HCT116 (cell line): ENCODE data around the gene MBD3L2B. TPM values are rescaled to one million over a fixed set of nuclear protein-coding genes. Genes with fewer than 3 reads are reported as not detected.
"Not testable (repeated sequence)": the region's sequence is repeated elsewhere in the genome, so short reads cannot be mapped to it uniquely, and the experiment has no call there.

Experiments
- ATAC-seq: fragments of 200-7000 bp; cut with Tn5 transposase; 2 replicates; pipeline ENCODE4 v1.9.1; 2020; ENCODE audit warnings: mild to moderate bottlenecking, moderate library complexity
- BruUV-seq: library from RNA; stranded (reverse); fragments of 400-500 nt; replicated peaks from 2 replicates; lab custom pipeline; 2021; lab: Mats Ljungman, UMichigan
- CTCF ChIA-PET: fragments of 300-600 bp; sonication (Branson Sonifier 250); formaldehyde crosslinking; loops from one replicate; lab custom pipeline; 2021; ENCODE audit warnings: antibody characterized with exemption; lab: Charles Lee
- POLR2A ChIA-PET: fragments of 300-600, 350-600 bp; sonication (Branson Sonifier 250); formaldehyde crosslinking; loops from one replicate; lab custom pipeline; 2021; ENCODE audit warnings: antibody characterized with exemption; lab: Charles Lee
- RAD21 ChIA-PET, 2 experiments: fragments of 300-600 bp; sonication (Branson Sonifier 250); formaldehyde crosslinking; loops; one replicate each; lab custom pipeline; 2023; ENCODE audit warnings: low total read pairs in 2 of 2; ENCODE audit not compliant: uncharacterized antibody in 2 of 2, unreplicated experiment in 2 of 2, low non-redundant PET in 1 of 2; lab: Charles Lee
- DNase-seq: peaks from one replicate; pipeline ENCODE4 v3.0.0-alpha.2; 2010; ENCODE audit warnings: low read depth, low spot score
- H2AFZ ChIP-seq: fragments of 200-600 bp; shearing (Covaris generic), sonication (generic); 2 replicates; pipeline ENCODE4 v1.6.1; 2017; ENCODE audit warnings: low read depth, mixed run types, mixed read lengths, antibody characterized with exemption, low read length; ENCODE audit not compliant: poor library complexity, severe bottlenecking
- H3K27ac ChIP-seq: 2 replicates; pipeline ENCODE4 v1.5.1; 2012; ENCODE audit warnings: low read depth, low read length
- H3K27me3 ChIP-seq: fragments of 200-600 bp; sonication (generic); 2 replicates; pipeline ENCODE4 v1.6.1; 2016; ENCODE audit warnings: mixed run types, low read length, mixed read lengths; ENCODE audit not compliant: insufficient read depth
- H3K36me3 ChIP-seq, 2 experiments: fragments of 200-500 bp in 1 of 2; fragments of 200-600 bp in 1 of 2; sonication (Bioruptor generic) in 1 of 2; sonication (generic) in 1 of 2; 2 replicates each; pipeline versions ENCODE4 v1.5.1 to v1.6.1; 2014 to 2016; ENCODE audit warnings: low read length in 2 of 2, inconsistent platforms in 1 of 2, mixed read lengths in 1 of 2, mixed run types in 1 of 2; ENCODE audit not compliant: insufficient read depth in 2 of 2, control insufficient read depth in 1 of 2
- H3K4me1 ChIP-seq, 2 experiments: fragments of 200-600 bp in 1 of 2; sonication (generic) in 1 of 2; 2 replicates each; pipeline versions ENCODE4 v1.5.1 to v1.6.1; 2012 to 2017; ENCODE audit warnings: low read length in 2 of 2, inconsistent platforms in 1 of 2, mild to moderate bottlenecking in 1 of 2, mixed read lengths in 1 of 2, mixed run types in 1 of 2, moderate library complexity in 1 of 2; ENCODE audit not compliant: insufficient read depth in 2 of 2, control insufficient read depth in 1 of 2
- H3K4me2 ChIP-seq: fragments of 200-600 bp; sonication (generic); 2 replicates; pipeline ENCODE4 v1.6.1; 2017; ENCODE audit warnings: mixed run types, low read length, mixed read lengths
- H3K4me3 ChIP-seq, 2 experiments: fragments of 200-600 bp in 1 of 2; sonication (generic) in 1 of 2; replicated peaks in 1 of 2; 2 replicates each; pipeline ENCODE4 v1.5.1; 2011 to 2016; ENCODE audit warnings: low read length in 2 of 2, control low read depth in 1 of 2, low read depth in 1 of 2, mild to moderate bottlenecking in 1 of 2, mixed read lengths in 1 of 2, mixed run types in 1 of 2
- H3K79me2 ChIP-seq: fragments of 200-600 bp; sonication (generic); 2 replicates; pipeline ENCODE4 v1.6.1; 2017; ENCODE audit warnings: mild to moderate bottlenecking, mixed run types, low read length, moderate library complexity, mixed read lengths; ENCODE audit not compliant: insufficient read depth
- H3K9ac ChIP-seq: fragments of 200-600 bp; sonication (generic); 2 replicates; pipeline ENCODE4 v1.6.1; 2016; ENCODE audit warnings: low read length, mixed read lengths
- H3K9me2 ChIP-seq: fragments of 200-600 bp; sonication (generic), shearing (Covaris generic); 2 replicates; pipeline ENCODE4 v1.6.1; 2017; ENCODE audit warnings: mixed run types, mild to moderate bottlenecking, moderate library complexity; ENCODE audit not compliant: insufficient read depth
- H3K9me3 ChIP-seq, 2 experiments: fragments of 200-500 bp in 1 of 2; fragments of 200-600 bp in 1 of 2; sonication (Bioruptor generic) in 1 of 2; sonication (generic) in 1 of 2; 2 replicates each; pipeline ENCODE4 v1.6.1; 2014 to 2017; ENCODE audit warnings: low read length in 2 of 2, mixed read lengths in 2 of 2, inconsistent platforms in 1 of 2, low read depth in 1 of 2, mild to moderate bottlenecking in 1 of 2, mixed run types in 1 of 2, moderate library complexity in 1 of 2; ENCODE audit not compliant: control insufficient read depth in 1 of 2, insufficient read depth in 1 of 2
- H4K20me1 ChIP-seq: fragments of 200-600 bp; sonication (generic), shearing (Covaris generic); 2 replicates; pipeline ENCODE4 v1.6.1; 2017; ENCODE audit warnings: mixed run types, mild to moderate bottlenecking, moderate library complexity; ENCODE audit not compliant: insufficient read depth
- ELF1 ChIP-seq: IDR thresholded peaks from 2 replicates; pipeline ENCODE4 v1.6.1; 2012; ENCODE audit warnings: low read depth, borderline replicate concordance
- EZH2phosphoT487 ChIP-seq: fragments of 200-600 bp; IDR thresholded peaks from 2 replicates; pipeline ENCODE4 v1.6.1; 2018; ENCODE audit warnings: antibody characterized with exemption, borderline replicate concordance
- RAD21 ChIP-seq: IDR thresholded peaks from 2 replicates; pipeline ENCODE4 v1.6.1; 2012; ENCODE audit warnings: low read depth, mild to moderate bottlenecking
- ZFX ChIP-seq: fragments of 450-650 bp; IDR thresholded peaks from 2 replicates; pipeline ENCODE4 v1.6.1; 2017
- ZNF274 ChIP-seq: fragments of 200-500 bp; sonication (Bioruptor generic); IDR thresholded peaks from 2 replicates; pipeline ENCODE4 v1.6.1; 2014; ENCODE audit warnings: mild to moderate bottlenecking, low read depth, low read length, inconsistent platforms
- intact Hi-C: fragments of 100-400 bp; cut with micrococcal nuclease; formaldehyde crosslinking; loops from 2 replicates; pipeline ENCODE4 v1.10.0; 2022
- total RNA-seq: library from RNA; stranded (reverse); gene quantifications from one replicate; pipeline ENCODE4 v1.2.1, GENCODE V29; 2021; ENCODE audit not compliant: unreplicated experiment
- TF ChIP-seq, protein P1 (sequence below): IDR thresholded peaks from 2 replicates; pipeline ENCODE4 v1.6.1; 2011; ENCODE audit warnings: mild to moderate bottlenecking, low read length, moderate library complexity; ENCODE audit not compliant: insufficient replicate concordance; ENCODE audit errors: extremely low read depth

The MBD3L2B gene
- total RNA-seq, 1 experiment from 2014 or later = not detected

DNA sequence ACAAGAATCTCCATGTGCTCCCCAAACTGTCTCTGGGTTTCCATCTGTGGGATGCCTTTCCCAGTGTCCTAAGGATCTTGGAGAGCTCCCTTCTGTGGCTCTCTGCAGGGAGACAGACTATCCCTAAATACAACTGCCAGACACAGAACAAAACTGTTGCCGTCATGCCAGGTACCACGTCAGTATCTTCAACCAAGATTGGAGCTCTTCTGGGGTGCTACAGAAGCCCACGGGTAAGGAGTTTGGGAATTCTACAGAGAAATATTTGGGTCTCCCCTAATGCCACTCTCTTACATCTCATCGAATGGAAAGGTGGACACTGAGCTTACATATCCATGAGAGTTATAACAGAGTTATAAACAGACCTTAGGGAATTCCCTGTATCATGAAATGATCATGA, 42.1 kb upstream of the MBD3L2B start:
- H3K4me2 ChIP-seq = no peak overlapping the region
- no peaks in the 10 kb centered on the region for H4K20me1 ChIP-seq
- TF ChIP-seq, protein P1, sequence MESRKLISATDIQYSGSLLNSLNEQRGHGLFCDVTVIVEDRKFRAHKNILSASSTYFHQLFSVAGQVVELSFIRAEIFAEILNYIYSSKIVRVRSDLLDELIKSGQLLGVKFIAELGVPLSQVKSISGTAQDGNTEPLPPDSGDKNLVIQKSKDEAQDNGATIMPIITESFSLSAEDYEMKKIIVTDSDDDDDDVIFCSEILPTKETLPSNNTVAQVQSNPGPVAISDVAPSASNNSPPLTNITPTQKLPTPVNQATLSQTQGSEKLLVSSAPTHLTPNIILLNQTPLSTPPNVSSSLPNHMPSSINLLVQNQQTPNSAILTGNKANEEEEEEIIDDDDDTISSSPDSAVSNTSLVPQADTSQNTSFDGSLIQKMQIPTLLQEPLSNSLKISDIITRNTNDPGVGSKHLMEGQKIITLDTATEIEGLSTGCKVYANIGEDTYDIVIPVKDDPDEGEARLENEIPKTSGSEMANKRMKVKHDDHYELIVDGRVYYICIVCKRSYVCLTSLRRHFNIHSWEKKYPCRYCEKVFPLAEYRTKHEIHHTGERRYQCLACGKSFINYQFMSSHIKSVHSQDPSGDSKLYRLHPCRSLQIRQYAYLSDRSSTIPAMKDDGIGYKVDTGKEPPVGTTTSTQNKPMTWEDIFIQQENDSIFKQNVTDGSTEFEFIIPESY = no peak
- no peak for TF ChIP-seq ZNF274
- no peak for TF ChIP-seq ZFX
- TF ChIP-seq EZH2phosphoT487 = no peak
- no peak for TF ChIP-seq ELF1
- no peak for TF ChIP-seq RAD21
- H3K4me3 ChIP-seq = no peak overlapping the region
- H3K79me2 ChIP-seq = no peaks in the 10 kb centered on the region
- POLR2A ChIA-PET = no interaction called here
- no peaks in the 10 kb centered on the region for H3K9me3 ChIP-seq
- intact Hi-C loops = no loop called here
- CTCF ChIA-PET = no interaction called here
- peak overlapping the region; percentile 32 for H2AFZ ChIP-seq
- no peaks in the 10 kb centered on the region for H3K9me2 ChIP-seq
- no TSS peak for BruUV-seq
- no peak overlapping the region for H3K27ac ChIP-seq
- ATAC-seq (no peak), DNase-seq (no peak)
- RAD21 ChIA-PET = no interaction called here
- H3K27me3 ChIP-seq = no peaks in the 10 kb centered on the region
- H3K9ac ChIP-seq = no peak overlapping the region
- no peaks in the 10 kb centered on the region; a peak in 1 of 4 replicates for H3K36me3 ChIP-seq
- no peaks in the 10 kb centered on the region for H3K4me1 ChIP-seq

DNA sequence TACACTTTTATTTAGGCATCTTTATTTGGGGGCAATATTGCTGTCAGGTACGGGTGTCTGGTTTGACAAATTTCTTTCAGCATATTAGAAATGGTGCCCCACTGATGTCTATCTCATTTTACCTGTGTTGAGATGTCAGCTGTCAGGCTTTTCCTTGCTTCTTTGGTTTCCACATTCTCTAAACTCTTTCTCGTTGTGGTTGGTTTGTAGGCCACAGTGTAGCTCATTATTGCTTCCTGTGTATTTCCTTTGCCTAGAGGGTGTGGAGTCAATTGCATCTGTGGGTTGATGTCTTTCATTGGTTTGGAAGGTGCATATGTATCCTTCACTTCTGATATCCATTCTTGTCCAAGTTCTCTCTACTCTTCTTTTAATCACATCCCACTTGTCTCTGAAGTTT, 38.7 kb upstream of the MBD3L2B start:
- H3K4me1 ChIP-seq, H3K79me2 ChIP-seq, H3K9me2 ChIP-seq, H4K20me1 ChIP-seq, DNase-seq, H3K4me2 ChIP-seq, H3K4me3 ChIP-seq, ATAC-seq, H3K9ac ChIP-seq, H3K27me3 ChIP-seq, BruUV-seq, RAD21 ChIA-PET, H3K36me3 ChIP-seq, H2AFZ ChIP-seq, H3K27ac ChIP-seq, intact Hi-C loops, POLR2A ChIA-PET, CTCF ChIA-PET, H3K9me3 ChIP-seq: not testable (repeated sequence)

DNA sequence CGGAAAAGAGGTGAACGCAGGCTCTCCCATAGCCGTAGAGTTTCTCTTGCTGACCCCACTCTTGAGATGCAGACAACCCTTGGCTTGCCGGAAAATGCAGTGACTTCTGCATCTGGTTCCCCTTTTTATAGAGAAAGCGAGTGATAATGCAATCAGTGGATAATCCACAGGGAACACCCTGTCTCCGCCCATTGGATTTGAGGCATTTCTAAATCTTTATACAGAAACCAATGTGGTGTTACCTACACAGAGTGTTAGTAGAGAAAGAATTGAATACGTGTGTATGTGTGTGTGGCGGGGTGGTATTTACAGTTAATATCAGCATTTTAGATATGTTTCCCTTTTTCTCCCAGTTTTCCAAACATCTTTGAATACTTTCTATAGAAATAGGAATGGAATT, 37.3 kb upstream of the MBD3L2B start, which contains the start of gene MBD3L3:
Gene MBD3L3 (minus strand): TSS at position 101 of the 400 bp plus-strand sequence. CDS start 71 bp downstream, at position 30.
- RAD21 ChIA-PET, H3K4me1 ChIP-seq, H3K9me2 ChIP-seq, H3K36me3 ChIP-seq, H3K27ac ChIP-seq, H3K9me3 ChIP-seq, H3K4me2 ChIP-seq, H2AFZ ChIP-seq, POLR2A ChIA-PET, CTCF ChIA-PET, intact Hi-C loops, DNase-seq, H4K20me1 ChIP-seq, H3K9ac ChIP-seq, H3K4me3 ChIP-seq, H3K27me3 ChIP-seq, H3K79me2 ChIP-seq, ATAC-seq, BruUV-seq: not testable (repeated sequence)
